Esophagus muscularis mucosa (tissue), 3 donors: ENCODE measurements around the gene TDRD3.

Experiments used
- CTCF ChIP-seq, 3 experiments: fragments of 200-600 bp in 2 of 3; fragments of 450-650 bp in 1 of 3; sonication (generic) in 2 of 3; IDR thresholded peaks; one replicate each; pipeline ENCODE4 v1.5.1; 2017 to 2019; ENCODE audit warnings: antibody characterized with exemption in 3 of 3, mild to moderate bottlenecking in 2 of 3, moderate library complexity in 1 of 3
- POLR2A ChIP-seq: fragments of 450-650 bp; IDR thresholded peaks from one replicate; pipeline ENCODE4 v1.6.1; 2017; ENCODE audit warnings: antibody characterized with exemption, moderate library complexity, mild to moderate bottlenecking, low read depth

- TF ChIP-seq CTCF (IDR thresholded peaks at IDR 0.05): no peak
- no peak for TF ChIP-seq POLR2A
These were observed 10.8 kb upstream of the TDRD3 start for GRCh38 chr13:60386250-60386649.
